Heart left ventricle (tissue), 13 donors: ENCODE measurements around the gene CDH13.

ENCODE experiments used
- POLR2A ChIP-seq, 2 donors: fragments of 450-650 bp; IDR thresholded peaks; one replicate each; pipeline ENCODE4 v1.6.1; 2017; ENCODE audit warnings: antibody characterized with exemption in 2 of 2, mild to moderate bottlenecking in 2 of 2, moderate library complexity in 2 of 2
- TF ChIP-seq, protein P1 (sequence below), 12 donors: fragments of 200-600 bp; sonication (generic) in 4 of 12; IDR thresholded peaks; one replicate each; pipeline versions ENCODE4 v1.5.0 to v1.8.0; 2018 to 2022; ENCODE audit warnings: antibody characterized with exemption in 12 of 12, mild to moderate bottlenecking in 5 of 12
- donor health status: ischemic (EF 13 %, LVEDD 7.1; RV severe dilation, severe dysfunction).
- donor health status: DM: no; HTN: yes; CAD: no.
- donor health status: DM: no; HTN: no; CAD: no.
- donor health status: ischemic (EF 25% LVEDD 6.9; RV normal size, moderate dysfunction).
- donor health status: ischemic (EF 25% LVEDD 5.7; RV mildly dilated, moderate dysfunction).
- donor health status: ischemic (EF 35%, LVEDD 5.7; RV mildly dilated, moderate dysfunction).
- donor health status: nonischemic (EF 11% LVEDD 7.7; RV severe dilation, severe dysfunction).
- donor health status: DM: yes; HTN: yes; CAD: no.
- donor health status: PGD.
- donor health status: ischemic (EF 29% LVEDD 5.4; RV normal size, mild dysfunction).
- donor health status: nonischemic (EF 23%, LVEDD 6.1; RV moderate dilation, normal function).

DNA sequence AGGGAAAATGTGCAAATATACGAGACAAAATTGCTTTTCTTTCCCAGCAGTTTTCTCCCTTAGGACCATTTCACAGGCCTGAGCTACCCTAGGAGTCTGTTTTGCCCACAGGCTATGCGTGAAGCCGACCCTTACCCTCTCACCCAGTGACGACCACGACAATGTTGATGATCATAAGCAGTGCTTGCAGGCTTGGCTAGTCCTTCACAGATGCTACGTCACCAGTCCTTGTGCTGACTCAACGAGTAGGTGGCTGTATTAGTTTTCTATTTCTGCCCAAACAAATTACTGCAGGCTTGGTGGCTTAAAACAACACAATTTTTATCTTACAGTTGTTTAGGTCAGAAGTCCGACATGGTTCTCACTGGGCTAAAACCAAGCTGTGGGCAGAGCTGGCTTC lies 606.4 kb downstream of the CDH13 start:
- TF ChIP-seq, protein P1, sequence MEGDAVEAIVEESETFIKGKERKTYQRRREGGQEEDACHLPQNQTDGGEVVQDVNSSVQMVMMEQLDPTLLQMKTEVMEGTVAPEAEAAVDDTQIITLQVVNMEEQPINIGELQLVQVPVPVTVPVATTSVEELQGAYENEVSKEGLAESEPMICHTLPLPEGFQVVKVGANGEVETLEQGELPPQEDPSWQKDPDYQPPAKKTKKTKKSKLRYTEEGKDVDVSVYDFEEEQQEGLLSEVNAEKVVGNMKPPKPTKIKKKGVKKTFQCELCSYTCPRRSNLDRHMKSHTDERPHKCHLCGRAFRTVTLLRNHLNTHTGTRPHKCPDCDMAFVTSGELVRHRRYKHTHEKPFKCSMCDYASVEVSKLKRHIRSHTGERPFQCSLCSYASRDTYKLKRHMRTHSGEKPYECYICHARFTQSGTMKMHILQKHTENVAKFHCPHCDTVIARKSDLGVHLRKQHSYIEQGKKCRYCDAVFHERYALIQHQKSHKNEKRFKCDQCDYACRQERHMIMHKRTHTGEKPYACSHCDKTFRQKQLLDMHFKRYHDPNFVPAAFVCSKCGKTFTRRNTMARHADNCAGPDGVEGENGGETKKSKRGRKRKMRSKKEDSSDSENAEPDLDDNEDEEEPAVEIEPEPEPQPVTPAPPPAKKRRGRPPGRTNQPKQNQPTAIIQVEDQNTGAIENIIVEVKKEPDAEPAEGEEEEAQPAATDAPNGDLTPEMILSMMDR (IDR thresholded peaks at IDR 0.05), result no peak
- no peak for TF ChIP-seq POLR2A (IDR thresholded peaks at IDR 0.05)
